DMS153 treated with DMSO at 0.1 percent for 48 hours (cell line): ENCODE data around the gene NQO2.

Experiments
- DNase-seq: peaks from one replicate; lab custom pipeline; 2025; ENCODE audit not compliant: unreplicated experiment; lab: John Stamatoyannopoulos, UW

The NQO2 gene

GRCh38 chr6:2999618-3000557 is at the start of gene NQO2:
Gene NQO2 (plus strand): TSS chr6:2999894. CDS start chr6:3006553, 6,659 bp downstream.
- peak; percentile 26 for DNase-seq

GRCh38 chr6:2950713-2951112 is 49.0 kb upstream of the NQO2 start:
- DNase-seq: no peak

- DNase-seq: no peak
Observed at GRCh38 chr6:2951728-2952127, 48.0 kb upstream of the NQO2 start.

- peak; percentile 42 for DNase-seq
Observed at GRCh38 chr6:2952557-2953095, 47.1 kb upstream of the NQO2 start.

GRCh38 chr6:2953098-2953497 is 46.6 kb upstream of the NQO2 start:
- DNase-seq: no peak

GRCh38 chr6:2956930-2957685 is 42.6 kb upstream of the NQO2 start:
- no peak for DNase-seq

- DNase-seq: no peak
Observed at GRCh38 chr6:2957696-2958330, 41.9 kb upstream of the NQO2 start.

GRCh38 chr6:2958331-2958711 is 41.4 kb upstream of the NQO2 start:
- DNase-seq: no peak

- DNase-seq: no peak
Observed at GRCh38 chr6:2958776-2959175, 40.9 kb upstream of the NQO2 start.

GRCh38 chr6:2959909-2960719 is 39.6 kb upstream of the NQO2 start:
- DNase-seq: no peak

GRCh38 chr6:2960935-2961334 is 38.8 kb upstream of the NQO2 start:
- no peak for DNase-seq

- no peak for DNase-seq
Observed at GRCh38 chr6:2961506-2961905, 38.2 kb upstream of the NQO2 start.

GRCh38 chr6:2962004-2962403 is 37.7 kb upstream of the NQO2 start:
- no peak for DNase-seq

- no peak for DNase-seq
Observed at GRCh38 chr6:2962636-2963035, 37.1 kb upstream of the NQO2 start.

- DNase-seq: no peak
Observed at GRCh38 chr6:2963756-2964155, 35.9 kb upstream of the NQO2 start.

GRCh38 chr6:2964793-2965505 is 34.7 kb upstream of the NQO2 start:
- DNase-seq: no peak

- DNase-seq: no peak
Observed at GRCh38 chr6:2966347-2966746, 33.3 kb upstream of the NQO2 start.

- DNase-seq: no peak
Observed at GRCh38 chr6:2967936-2968335, 31.8 kb upstream of the NQO2 start.

- no peak for DNase-seq
Observed at GRCh38 chr6:2968600-2969135, 31.0 kb upstream of the NQO2 start.

- no peak for DNase-seq
Observed at GRCh38 chr6:2969549-2969948, 30.1 kb upstream of the NQO2 start.
